RWPE1 (cell line): ENCODE measurements around the gene ABI1.

Experiments
- CTCF ChIA-PET: fragments of 350-600 bp; sonication (Branson Sonifier 250); formaldehyde crosslinking; extraction: SDS; loops from one replicate; lab custom pipeline; 2021; lab: Yijun Ruan, JAX
- POLR2A ChIA-PET: fragments of 400-600 bp; formaldehyde crosslinking; extraction: SDS; loops from one replicate; lab custom pipeline; 2020; ENCODE audit warnings: antibody characterized with exemption; ENCODE audit not compliant: low non-redundant PET; lab: Yijun Ruan, JAX
- DNase-seq: peaks from one replicate; pipeline ENCODE4 v3.0.0; 2012; ENCODE audit warnings: low spot score
- H3K27ac ChIP-seq: fragments of 450-650 bp; 2 replicates; pipeline ENCODE4 v1.5.1; 2017
- TF ChIP-seq, protein P1 (sequence below): fragments of 450-650 bp; conservative IDR thresholded peaks from 2 replicates; pipeline ENCODE4 v1.5.1; 2017; ENCODE audit warnings: low read depth, mild to moderate bottlenecking

ABI1 gene

DNA sequence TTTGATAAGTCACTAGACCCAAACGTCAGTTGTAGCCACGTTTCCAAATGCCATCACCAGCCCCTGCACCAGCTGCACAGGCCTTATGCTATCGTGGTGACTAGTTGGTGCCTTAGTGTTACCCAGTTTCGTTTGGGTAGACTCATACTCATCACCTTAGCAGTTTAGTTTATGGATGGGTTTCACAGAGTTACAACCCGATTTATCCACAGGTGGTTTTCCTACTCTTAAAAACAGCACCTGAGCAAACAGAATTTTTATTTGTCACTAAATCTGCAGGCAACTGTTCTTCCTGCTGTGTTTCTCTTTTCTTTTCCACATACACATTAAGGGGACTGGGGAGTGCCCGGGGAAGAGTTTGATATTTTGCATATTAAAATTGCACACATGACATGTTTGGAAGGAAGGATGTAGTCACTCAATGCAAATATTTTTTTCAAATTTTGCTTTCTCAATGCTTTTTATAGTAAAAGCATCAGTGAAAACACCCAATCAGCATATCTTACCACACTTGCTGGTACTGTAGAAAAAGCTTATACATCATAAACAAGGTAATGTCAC lies 121.6 kb downstream of the ABI1 start:
- H3K27ac ChIP-seq = no peak overlapping the region
- no peak for DNase-seq
- TF ChIP-seq, protein P1, sequence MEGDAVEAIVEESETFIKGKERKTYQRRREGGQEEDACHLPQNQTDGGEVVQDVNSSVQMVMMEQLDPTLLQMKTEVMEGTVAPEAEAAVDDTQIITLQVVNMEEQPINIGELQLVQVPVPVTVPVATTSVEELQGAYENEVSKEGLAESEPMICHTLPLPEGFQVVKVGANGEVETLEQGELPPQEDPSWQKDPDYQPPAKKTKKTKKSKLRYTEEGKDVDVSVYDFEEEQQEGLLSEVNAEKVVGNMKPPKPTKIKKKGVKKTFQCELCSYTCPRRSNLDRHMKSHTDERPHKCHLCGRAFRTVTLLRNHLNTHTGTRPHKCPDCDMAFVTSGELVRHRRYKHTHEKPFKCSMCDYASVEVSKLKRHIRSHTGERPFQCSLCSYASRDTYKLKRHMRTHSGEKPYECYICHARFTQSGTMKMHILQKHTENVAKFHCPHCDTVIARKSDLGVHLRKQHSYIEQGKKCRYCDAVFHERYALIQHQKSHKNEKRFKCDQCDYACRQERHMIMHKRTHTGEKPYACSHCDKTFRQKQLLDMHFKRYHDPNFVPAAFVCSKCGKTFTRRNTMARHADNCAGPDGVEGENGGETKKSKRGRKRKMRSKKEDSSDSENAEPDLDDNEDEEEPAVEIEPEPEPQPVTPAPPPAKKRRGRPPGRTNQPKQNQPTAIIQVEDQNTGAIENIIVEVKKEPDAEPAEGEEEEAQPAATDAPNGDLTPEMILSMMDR = no peak
- ChIA-PET POLR2A (no interaction called here), CTCF (interaction anchor here (0.6 kb wide), 1 partner anchor 37 kb away, joined by 3 read pairs; no protein-coding TSS in a partner anchor)

DNA sequence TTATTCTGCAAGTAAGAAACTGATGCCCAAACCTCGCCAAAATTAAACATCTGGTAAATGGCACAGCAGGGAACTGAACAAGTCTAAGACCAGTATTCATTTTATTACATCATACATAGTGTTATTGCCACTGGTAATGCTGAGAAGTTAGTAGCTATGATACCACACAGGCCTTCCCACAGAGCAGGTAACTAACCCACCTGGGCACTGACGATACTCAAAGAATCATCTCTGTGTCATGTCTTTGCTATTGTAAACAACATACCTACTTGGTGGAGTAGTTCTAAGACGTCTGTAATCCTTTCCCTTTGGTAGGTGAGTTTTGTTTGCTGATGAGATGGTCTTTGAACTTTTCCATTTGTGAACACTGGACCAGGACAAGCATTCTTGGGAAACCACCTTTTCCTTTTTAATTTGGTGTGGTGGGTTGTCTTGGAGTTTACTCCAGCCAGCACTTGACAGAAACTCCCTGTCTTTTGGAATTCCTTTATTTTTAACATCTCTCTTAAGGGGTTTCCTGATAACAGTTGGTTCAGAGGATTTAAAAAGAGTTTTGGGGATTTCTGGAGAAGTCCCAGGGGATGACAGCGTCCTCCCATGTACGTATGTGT lies 122.4 kb downstream of the ABI1 start:
- TF ChIP-seq, protein P1 = no peak
- H3K27ac ChIP-seq = no peak overlapping the region
- POLR2A ChIA-PET = no interaction called here
- CTCF ChIA-PET = no interaction called here
- no peak for DNase-seq

DNA sequence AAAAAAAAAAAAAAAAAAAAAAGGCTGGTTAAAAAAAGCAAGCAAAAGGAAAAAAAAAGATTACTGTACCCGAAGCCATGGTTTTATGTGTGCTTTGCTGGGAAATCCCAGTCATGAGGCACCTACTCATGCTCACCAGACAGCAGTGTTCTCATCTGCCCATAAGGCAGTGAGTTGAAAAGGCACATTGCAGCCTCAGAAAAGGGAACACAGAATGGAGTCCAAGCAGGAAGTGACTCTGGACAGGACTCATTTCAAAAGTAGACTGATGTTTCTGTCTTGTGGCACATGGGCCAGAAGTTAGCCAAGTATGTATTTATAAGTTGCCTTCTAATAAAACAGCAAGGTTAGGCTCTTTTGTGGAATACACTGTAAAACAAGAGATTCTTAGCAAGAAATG lies 123.0 kb downstream of the ABI1 start:
- no peak for DNase-seq
- ChIA-PET CTCF (no interaction called here), POLR2A (no interaction called here)
- H3K27ac ChIP-seq = no peak overlapping the region
- TF ChIP-seq, protein P1 = no peak

DNA sequence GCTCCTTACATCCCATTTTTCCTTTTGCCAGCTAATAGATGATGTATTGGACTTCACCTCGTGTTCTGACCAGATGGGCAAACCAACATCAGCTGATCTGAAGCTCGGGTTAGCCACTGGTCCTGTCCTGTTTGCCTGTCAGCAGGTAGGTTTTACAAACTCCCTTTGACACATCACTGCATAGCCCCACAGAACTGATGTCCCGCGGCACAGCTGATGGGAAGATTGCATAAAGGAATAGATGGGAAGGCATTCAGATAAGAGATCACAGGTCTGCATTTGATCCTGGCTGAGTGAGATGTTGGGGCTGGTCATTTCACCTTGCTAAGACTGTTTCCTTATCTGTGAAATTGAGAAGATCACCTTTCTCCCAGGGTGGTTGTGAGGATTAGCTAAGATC lies 125.3 kb downstream of the ABI1 start:
- TF ChIP-seq, protein P1 = no peak
- no peak overlapping the region for H3K27ac ChIP-seq
- CTCF ChIA-PET = interaction anchor here (1.6 kb wide), 1 partner anchor 9 kb away, joined by 7 read pairs; no protein-coding TSS in a partner anchor
- no peak for DNase-seq
- POLR2A ChIA-PET = no interaction called here

DNA sequence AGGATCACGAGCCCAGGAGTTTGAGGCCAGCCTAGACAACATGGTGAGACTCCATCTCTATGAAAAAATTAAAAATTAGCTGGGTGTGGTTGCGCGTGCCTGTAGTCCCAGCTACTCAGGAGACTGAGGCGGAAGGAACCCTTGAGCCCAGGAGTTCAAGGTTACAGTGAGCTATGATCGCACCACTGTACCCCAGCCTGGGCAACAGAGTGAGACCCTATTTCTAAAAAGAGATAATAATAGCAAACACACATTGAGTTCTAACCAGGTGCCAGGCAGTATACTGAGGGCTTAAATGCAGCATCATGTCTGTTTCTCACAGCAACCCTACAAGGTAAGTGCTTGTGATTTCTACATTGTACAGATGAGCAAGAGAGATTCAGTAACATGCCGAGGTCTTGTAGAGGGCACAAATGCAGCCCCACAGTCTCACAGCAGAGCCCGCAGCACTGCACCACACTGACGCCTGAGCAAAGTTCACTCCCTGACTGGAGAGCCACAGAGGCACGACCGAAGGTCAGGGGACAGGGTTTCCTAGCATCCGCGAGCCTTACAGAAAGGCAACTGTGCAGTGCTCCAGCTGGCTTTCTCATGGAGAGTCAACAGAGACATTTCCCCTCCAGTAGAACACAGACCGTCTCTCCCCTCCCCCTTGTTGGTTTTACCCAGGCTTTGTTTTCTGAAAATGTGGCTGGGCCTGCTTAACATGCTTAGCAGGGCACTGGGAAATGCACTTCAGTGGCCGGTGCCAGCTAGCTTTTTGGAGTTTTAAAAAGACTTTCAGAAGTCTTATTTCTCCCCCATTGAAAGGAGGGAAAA lies 126.8 kb downstream of the ABI1 start:
- CTCF ChIA-PET = interaction anchor here (0.6 kb wide), 2 partner anchors 81 to 110 kb away, joined by 3 read pairs; no protein-coding TSS in a partner anchor
- TF ChIP-seq, protein P1 = no peak
- POLR2A ChIA-PET = no interaction called here
- DNase-seq = no peak
- H3K27ac ChIP-seq = no peak overlapping the region

DNA sequence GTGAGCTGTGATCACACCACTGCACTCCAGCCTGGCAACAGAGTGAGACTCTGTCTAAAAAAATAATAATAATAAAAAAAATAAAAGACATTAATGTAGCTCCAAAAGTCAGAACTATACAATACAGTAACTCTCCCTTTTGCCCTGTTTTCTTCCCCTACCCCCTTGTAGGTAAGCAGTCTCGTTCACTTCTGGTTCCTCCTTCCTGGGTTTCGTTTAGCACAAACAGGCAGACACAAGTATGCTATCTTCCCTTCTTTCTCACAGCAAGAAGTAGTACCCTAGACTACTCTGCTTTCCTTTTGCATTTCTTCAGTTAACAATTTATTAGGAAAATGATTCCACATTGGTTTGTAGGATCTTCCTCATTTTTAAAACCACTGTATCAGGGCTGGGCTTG lies 130.2 kb downstream of the ABI1 start:
- TF ChIP-seq, protein P1 = no peak
- DNase-seq = no peak
- H3K27ac ChIP-seq = no peak overlapping the region
- ChIA-PET POLR2A (no interaction called here), CTCF (no interaction called here)
